Esophagus muscularis mucosa (tissue), 4 donors: ENCODE data around the gene PCBP3. TPM values are rescaled to one million over a fixed set of nuclear protein-coding genes. Genes with fewer than 3 reads are reported as not detected.

Experiments used
- DNase-seq: peaks from one replicate; pipeline ENCODE4 v3.0.0-alpha.2; 2017; ENCODE audit errors: extremely low spot score
- H3K27ac ChIP-seq, 4 donors: fragments of 200-600 bp; sonication (generic); replicated peaks in 1 of 4; 1 replicate in 3 of 4; 2 replicates in 1 of 4; pipeline ENCODE4 v1.5.1; 2016 to 2019; ENCODE audit warnings: mild to moderate bottlenecking in 1 of 4
- H3K27me3 ChIP-seq, 4 donors: fragments of 200-600 bp; sonication (generic); one replicate each; pipeline versions ENCODE4 v1.5.1 to v1.6.0; 2016 to 2019
- H3K36me3 ChIP-seq, 4 donors: fragments of 200-600 bp; sonication (generic); one replicate each; pipeline ENCODE4 v1.5.1; 2016 to 2019
- H3K4me1 ChIP-seq, 4 donors: fragments of 200-600 bp; sonication (generic); one replicate each; pipeline ENCODE4 v1.5.1; 2016 to 2019
- H3K4me3 ChIP-seq, 4 donors: fragments of 200-600 bp; sonication (generic); 1 replicate in 2 of 4; 2 replicates in 2 of 4; pipeline ENCODE4 v1.5.1; 2016 to 2019; ENCODE audit warnings: mild to moderate bottlenecking in 4 of 4, moderate library complexity in 1 of 4
- H3K9me3 ChIP-seq, 4 donors: fragments of 200-600 bp; sonication (generic); 1 replicate in 3 of 4; 2 replicates in 1 of 4; pipeline ENCODE4 v1.5.1; 2016 to 2019
- CTCF ChIP-seq, 3 experiments: fragments of 200-600 bp in 2 of 3; fragments of 450-650 bp in 1 of 3; sonication (generic) in 2 of 3; IDR thresholded peaks; one replicate each; pipeline ENCODE4 v1.5.1; 2017 to 2019; ENCODE audit warnings: antibody characterized with exemption in 3 of 3, mild to moderate bottlenecking in 2 of 3, moderate library complexity in 1 of 3
- EP300 ChIP-seq: sonication (generic); formaldehyde crosslinking; IDR thresholded peaks from one replicate; pipeline ENCODE4 v1.6.1; 2017; ENCODE audit warnings: antibody characterized with exemption
- POLR2A ChIP-seq: fragments of 450-650 bp; IDR thresholded peaks from one replicate; pipeline ENCODE4 v1.6.1; 2017; ENCODE audit warnings: antibody characterized with exemption, moderate library complexity, mild to moderate bottlenecking, low read depth
- POLR2AphosphoS5 ChIP-seq, 2 donors: sonication (generic); formaldehyde crosslinking; IDR thresholded peaks; one replicate each; pipeline ENCODE4 v1.6.1; 2017; ENCODE audit warnings: antibody characterized with exemption in 2 of 2
- WGBS: methylation state at CpG from one replicate; pipeline ENCODE4 v1.1.5; 2018; 5-methylcytosine and 5-hydroxymethylcytosine counted together
- intact Hi-C: fragments of 100-400 bp; cut with DNase I; formaldehyde crosslinking; loops from one replicate; pipeline ENCODE4 v1.15.1; 2023
- total RNA-seq, 4 donors: library from RNA; depleted of rRNA; stranded (reverse); fragments of >200 nt; gene quantifications; one replicate each; pipeline versions ENCODE4 v1.1.0 to v1.2.1, GENCODE V29; 2016

Gene PCBP3
- total RNA-seq, 4 donors from 2014 or later = 7.5 to 9.2 (median 8.1) TPM

GRCh38 chr21:45897191-45898027 lies 253.9 kb downstream of the PCBP3 start:
- TF ChIP-seq EP300 = no peak
- no peak for TF ChIP-seq POLR2A
- no peak for TF ChIP-seq CTCF (IDR thresholded peaks at IDR 0.05)
- no peak for TF ChIP-seq POLR2AphosphoS5 (IDR thresholded peaks at IDR 0.05)
- intact Hi-C loops = no loop called here
- Histone ChIP-seq H3K27me3 (no peaks in the 10 kb centered on the region), H3K4me3 (no peak overlapping the region), H3K27ac (no peak overlapping the region), H3K4me1 (peaks cover 12 to 29% (median 24%) of the 10 kb centered on the region in 4 donors), H3K9me3 (no peaks in the 10 kb centered on the region), H3K36me3 (no peaks in the 10 kb centered on the region)
- no peak for DNase-seq
- 92% methylated on average over 24 of the region's 25 CpGs for WGBS

GRCh38 chr21:45898028-45898350 lies 254.5 kb downstream of the PCBP3 start:
- no peak for DNase-seq

GRCh38 chr21:45898781-45899180 lies 255.3 kb downstream of the PCBP3 start:
- TF ChIP-seq POLR2A = no peak
- no peak for TF ChIP-seq POLR2AphosphoS5 (IDR thresholded peaks at IDR 0.05)
- no peak for TF ChIP-seq EP300
- no peak for TF ChIP-seq CTCF (IDR thresholded peaks at IDR 0.05)
- intact Hi-C loops = no loop called here
- 72% methylated on average over 24 of the region's 24 CpGs for WGBS

More at GRCh38 chr21:45898028-45898350, 254.5 kb downstream of the PCBP3 start:
- H3K27me3 ChIP-seq = no peaks in the 10 kb centered on the region
- no peak overlapping the region for H3K4me3 ChIP-seq
- H3K9me3 ChIP-seq = no peaks in the 10 kb centered on the region
- intact Hi-C loops = no loop called here
- peaks cover 8 to 23% (median 21%) of the 10 kb centered on the region in 4 donors for H3K4me1 ChIP-seq
- TF ChIP-seq EP300 = no peak
- no peak for TF ChIP-seq POLR2AphosphoS5 (IDR thresholded peaks at IDR 0.05)
- TF ChIP-seq POLR2A = no peak
- TF ChIP-seq CTCF (IDR thresholded peaks at IDR 0.05) = no peak
- 87% methylated on average over 8 of the region's 8 CpGs for whole genome bisulfite sequencing
- no peaks in the 10 kb centered on the region for H3K36me3 ChIP-seq
- no peak overlapping the region for H3K27ac ChIP-seq

GRCh38 chr21:45899317-45900033 lies 255.9 kb downstream of the PCBP3 start:
- Histone ChIP-seq H3K27me3 (no peaks in the 10 kb centered on the region), H3K27ac (no peak overlapping the region), H3K4me3 (no peak overlapping the region), H3K9me3 (no peaks in the 10 kb centered on the region), H3K4me1 (peaks cover 0 to 8% (median 7%) of the 10 kb centered on the region in 4 donors), H3K36me3 (no peaks in the 10 kb centered on the region)
- intact Hi-C loops = no loop called here
- no peak for TF ChIP-seq POLR2AphosphoS5 (IDR thresholded peaks at IDR 0.05)
- DNase-seq = no peak
- 85% methylated on average over 17 of the region's 17 CpGs for WGBS

More at GRCh38 chr21:45898781-45899180, 255.3 kb downstream of the PCBP3 start:
- Histone ChIP-seq H3K36me3 (no peaks in the 10 kb centered on the region), H3K9me3 (no peaks in the 10 kb centered on the region), H3K4me3 (no peak overlapping the region), H3K27ac (no peak overlapping the region), H3K27me3 (no peaks in the 10 kb centered on the region), H3K4me1 (peaks cover 3 to 15% (median 14%) of the 10 kb centered on the region in 4 donors)
- no peak for DNase-seq

- Histone ChIP-seq H3K4me1 (peaks cover 0 to under 1% (median 0%) of the 10 kb centered on the region in 4 donors), H3K27me3 (no peaks in the 10 kb centered on the region), H3K9me3 (no peaks in the 10 kb centered on the region), H3K4me3 (no peak overlapping the region), H3K36me3 (no peaks in the 10 kb centered on the region), H3K27ac (no peak overlapping the region)
- intact Hi-C loops = no loop called here
- WGBS = 94% methylated on average over 17 of the region's 27 CpGs
- no peak for DNase-seq
- TF ChIP-seq POLR2AphosphoS5 (IDR thresholded peaks at IDR 0.05) (no peak), EP300 (no peak), POLR2A (no peak), CTCF (IDR thresholded peaks at IDR 0.05) (no peak)
Observed at GRCh38 chr21:45900034-45900868, 256.7 kb downstream of the PCBP3 start.
